ENCODE measurements around the gene PLK4.

Gene PLK4

DNA sequence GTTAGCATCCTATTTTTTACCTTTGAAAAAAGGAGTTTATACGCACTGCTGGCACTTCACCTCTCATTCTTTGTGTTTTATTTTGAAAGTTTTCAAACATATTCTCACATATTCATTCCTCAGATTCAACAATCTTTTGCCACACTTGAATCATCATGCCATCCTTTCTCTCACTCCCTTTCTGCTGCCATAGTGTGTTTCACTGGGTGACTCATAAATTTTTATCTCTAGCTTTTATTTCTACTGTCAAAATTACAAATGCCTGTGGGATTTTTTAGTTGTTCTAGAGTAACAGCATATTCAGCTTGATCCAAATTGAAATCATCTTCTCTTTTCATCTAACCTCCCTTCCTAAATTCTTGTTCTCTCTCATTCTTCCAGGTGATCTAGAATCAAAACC lies 56.3 kb downstream of the PLK4 start:
- Mint-ChIP-seq H3K36me3 (peaks cover 10% of the 10 kb centered on the region), H3K4me1 (no peaks in the 10 kb centered on the region), H3K27me3 (no peaks in the 10 kb centered on the region), H3K4me3 (no peak overlapping the region), H3K9me3 (no peaks in the 10 kb centered on the region), H3K27ac (no peak overlapping the region)
- CTCF ChIA-PET = no interaction called here
- no peak for DNase-seq

Data from activated naive CD4-positive, alpha-beta T cell treated with anti-CD3 and anti-CD28 coated beads, Interleukin-2, amount 10 ng/mL, durations not matched to agents 7 days and 5 days (primary cell).